Activated gamma-delta T cell treated with Interleukin-2 at 50 U/mL for 16 hours (primary cell): Measurements from ENCODE around the gene EDEM1.
"Not testable (repeated sequence)": the region's sequence is repeated elsewhere in the genome, so short reads cannot be mapped to it uniquely, and the experiment has no call there.

Experiments
- DNase-seq: peaks from one replicate; pipeline ENCODE4 v3.0.0-alpha.2; 2020

Gene EDEM1

DNA sequence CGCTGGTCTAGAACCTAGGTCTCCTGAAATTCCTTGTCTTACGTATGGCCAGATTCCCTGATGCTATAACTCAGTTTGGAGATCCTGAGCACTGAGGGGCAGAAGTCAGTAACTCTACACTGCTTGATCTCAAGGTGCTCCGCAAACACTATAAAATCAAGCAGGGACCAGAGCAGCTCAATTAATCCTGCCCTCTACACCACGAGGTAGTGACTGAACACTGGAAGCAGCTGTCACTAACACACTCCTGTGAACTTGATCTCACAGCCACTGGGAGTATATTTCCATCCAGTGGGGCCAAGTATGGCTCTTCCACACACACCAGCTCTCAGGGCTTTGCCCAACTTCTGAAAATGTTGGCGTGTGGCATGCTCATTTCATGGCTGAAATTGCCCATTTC lies 51.0 kb downstream of the EDEM1 start:
- DNase-seq, result no peak

- no peak for DNase-seq
These were observed 52.1 kb downstream of the EDEM1 start for GRCh38 chr3:5239602-5240001.

GRCh38 chr3:5240740-5241139 lies 53.2 kb downstream of the EDEM1 start:
- no peak for DNase-seq

DNA sequence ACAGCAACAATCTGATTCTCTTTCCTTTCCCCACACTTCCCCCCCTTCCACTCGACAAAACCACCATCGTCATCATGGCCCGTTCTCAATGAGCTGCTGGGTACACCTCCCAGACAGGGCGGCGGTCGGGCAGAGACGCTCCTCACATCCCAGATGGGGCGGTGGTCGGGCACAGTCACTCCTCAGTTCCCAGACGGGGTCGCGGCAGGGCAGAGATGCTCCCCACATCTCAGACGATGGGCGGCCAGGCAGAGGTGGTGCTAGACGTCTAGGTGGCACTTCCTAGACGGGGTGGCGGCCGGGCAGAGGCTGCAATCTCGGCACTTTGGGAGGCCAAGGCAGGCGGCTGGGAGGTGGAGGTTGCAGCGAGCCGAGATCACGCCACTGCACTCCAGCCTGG lies 55.3 kb downstream of the EDEM1 start:
- not testable (repeated sequence) for DNase-seq

GRCh38 chr3:5245927-5246326 lies 58.4 kb downstream of the EDEM1 start:
- no peak for DNase-seq

DNA sequence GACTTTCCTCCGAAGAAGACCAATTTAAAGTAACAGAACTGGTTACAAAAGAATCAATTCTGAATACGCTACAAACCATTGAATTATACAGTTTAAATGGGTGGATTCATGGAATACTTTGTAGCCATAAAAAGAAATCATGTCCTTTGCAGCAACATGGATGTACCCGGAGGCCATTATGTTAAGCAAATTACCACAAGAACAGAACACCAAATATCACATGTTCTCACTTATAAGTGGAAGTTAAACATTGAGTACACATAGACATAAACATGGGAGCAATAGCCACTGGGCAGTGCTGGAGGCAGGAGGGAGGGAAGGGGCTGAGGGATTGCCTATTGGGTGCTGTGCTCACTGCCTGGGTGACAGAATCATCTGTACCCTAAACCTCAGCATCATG lies 61.3 kb downstream of the EDEM1 start:
- DNase-seq, result no peak

DNA sequence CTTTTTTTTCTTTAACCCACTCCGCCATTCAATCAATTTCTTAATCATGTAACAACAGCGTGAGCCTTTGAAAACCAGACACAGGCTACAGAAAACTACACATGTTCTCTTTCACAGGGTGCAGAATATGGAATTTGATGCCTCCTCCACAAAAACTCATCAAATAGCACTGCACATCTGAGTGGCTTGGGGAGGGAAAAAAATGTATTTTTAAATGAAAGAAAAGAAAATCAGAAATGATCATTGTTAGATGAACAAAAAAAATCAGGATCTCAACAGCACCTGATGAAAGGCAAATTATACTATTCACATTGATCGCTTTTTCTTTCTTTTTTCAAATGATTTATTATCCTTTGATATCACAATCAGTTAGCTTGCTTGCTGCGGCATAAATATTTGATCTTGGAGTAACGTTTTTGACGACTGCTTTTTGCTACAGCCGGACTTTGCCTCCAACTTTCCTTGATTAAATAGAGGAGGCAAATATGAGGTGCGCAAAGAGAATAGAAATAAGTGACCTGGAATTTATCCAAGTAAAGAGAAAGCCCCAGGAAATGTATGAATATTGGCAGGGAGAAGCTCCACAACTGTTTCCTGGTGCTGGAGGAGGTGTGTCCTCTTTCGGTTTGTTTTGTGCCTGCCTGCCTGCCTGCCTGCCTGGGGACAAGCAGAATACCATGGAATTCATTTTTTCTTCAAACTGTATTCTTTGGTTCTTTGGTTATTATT lies 63.1 kb downstream of the EDEM1 start:
- DNase-seq, result no peak

GRCh38 chr3:5251196-5251583 lies 63.7 kb downstream of the EDEM1 start:
- DNase-seq, result no peak

DNA sequence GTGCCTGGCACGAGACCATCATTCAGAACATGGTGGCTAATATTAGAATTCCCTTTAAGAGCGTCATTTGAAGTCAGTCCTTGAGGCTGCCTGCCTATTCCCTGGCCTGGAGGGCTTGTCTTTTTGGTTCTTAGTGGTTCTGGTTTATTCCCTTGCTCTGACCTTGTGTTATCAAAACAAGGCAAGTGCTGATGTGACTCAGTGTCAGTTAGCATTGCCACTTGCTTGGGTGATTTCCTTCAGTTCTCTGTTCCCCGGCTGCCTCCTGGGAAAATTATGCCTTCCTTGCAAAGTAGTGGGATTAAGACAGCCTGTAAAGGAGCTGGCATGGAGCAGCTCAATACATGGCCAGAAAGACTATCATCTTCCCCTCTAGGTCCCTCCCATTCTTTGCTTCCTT lies 64.6 kb downstream of the EDEM1 start:
- DNase-seq, result no peak

DNA sequence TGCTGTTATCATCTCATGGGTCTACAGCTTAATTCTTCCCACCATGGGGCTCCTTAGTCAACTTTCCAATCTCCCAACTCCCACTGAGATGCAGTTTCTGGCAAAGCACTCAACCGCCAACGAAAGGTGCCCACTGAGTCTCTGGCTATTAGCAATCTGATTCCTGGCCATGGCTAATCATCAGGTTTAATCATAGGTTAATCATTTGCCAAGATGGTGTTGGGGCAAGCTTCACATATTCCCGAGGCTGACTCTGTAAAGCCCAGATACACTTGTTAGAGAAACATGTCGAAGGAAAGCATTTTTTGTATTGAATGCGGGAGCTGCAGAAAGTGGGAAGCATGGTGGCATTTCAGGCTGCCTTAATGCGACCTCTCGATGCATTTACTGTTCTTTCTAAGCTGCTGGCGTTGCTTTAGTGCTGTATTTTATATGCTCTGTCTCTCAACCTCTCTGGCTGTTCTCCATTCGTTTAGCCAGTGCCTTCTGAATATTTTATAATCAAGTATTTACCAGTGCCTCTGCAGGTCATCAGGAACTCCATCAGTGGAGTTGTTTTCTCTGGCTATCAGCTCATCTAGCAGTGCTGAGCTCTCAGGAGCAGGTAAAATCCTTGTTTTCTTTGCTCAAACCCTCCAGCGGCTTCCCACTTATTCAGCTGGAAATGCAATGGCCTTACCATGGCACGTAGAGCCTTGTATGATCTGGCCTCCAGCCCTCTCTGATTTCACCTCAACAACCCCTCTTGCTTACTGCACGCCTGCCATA lies 67.0 kb downstream of the EDEM1 start:
- no peak for DNase-seq

GRCh38 chr3:5255404-5256344 lies 68.2 kb downstream of the EDEM1 start:
- no peak for DNase-seq

- no peak for DNase-seq
These were observed 71.0 kb downstream of the EDEM1 start for GRCh38 chr3:5258526-5258925.

- DNase-seq, result no peak
These were observed 73.5 kb downstream of the EDEM1 start for GRCh38 chr3:5260992-5261501.

GRCh38 chr3:5262507-5262906 lies 75.0 kb downstream of the EDEM1 start:
- DNase-seq, result no peak

- no peak for DNase-seq
These were observed 76.6 kb downstream of the EDEM1 start for GRCh38 chr3:5264093-5264600.

GRCh38 chr3:5264896-5265770 lies 77.6 kb downstream of the EDEM1 start:
- no peak for DNase-seq

DNA sequence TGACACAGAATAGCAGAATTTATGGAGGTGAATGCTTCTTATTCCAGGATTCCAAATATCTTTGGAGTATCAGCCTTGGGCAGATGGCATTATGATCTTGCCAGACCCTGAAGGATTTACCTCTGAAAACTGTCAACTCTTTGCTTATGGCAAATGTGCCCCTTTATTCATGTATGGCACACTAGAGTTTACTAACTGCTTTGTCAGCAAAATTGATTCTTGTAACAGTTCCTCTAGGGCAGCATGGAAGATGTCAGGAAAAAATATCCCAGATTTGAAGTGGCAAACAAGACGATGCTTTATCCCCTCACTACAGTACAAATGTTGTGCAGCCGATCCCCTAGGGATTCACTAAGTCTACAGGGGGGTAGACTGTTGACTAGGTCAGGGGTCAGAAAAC lies 79.7 kb downstream of the EDEM1 start:
- no peak for DNase-seq

GRCh38 chr3:5267889-5268288 lies 80.4 kb downstream of the EDEM1 start:
- DNase-seq, result no peak
